HepG2 (cell line): Measurements from ENCODE around the gene POU2F2. TPM values are rescaled to one million over a fixed set of nuclear protein-coding genes. Genes with fewer than 3 reads are reported as not detected.

Experiments
- BCL6 ChIP-seq: IDR thresholded peaks from 2 replicates; pipeline ENCODE4 v1.6.1; 2016; ENCODE audit warnings: missing genetic modification reagents, missing compliant biosample characterization
- BRD4 ChIP-seq: sonication (generic); formaldehyde crosslinking; IDR thresholded peaks from 2 replicates; pipeline ENCODE4 v1.4.0; 2020; ENCODE audit warnings: missing genetic modification reagents
- CERS6 ChIP-seq: sonication (generic); formaldehyde crosslinking; IDR thresholded peaks from 2 replicates; pipeline ENCODE4 v1.5.0; 2020; ENCODE audit warnings: missing genetic modification reagents
- CREB1 ChIP-seq, 2 experiments: fragments of 450-650 bp in 1 of 2; IDR thresholded peaks; 2 replicates each; pipeline ENCODE4 v1.6.1; 2016 to 2017; ENCODE audit warnings: control low read depth in 1 of 2, mild to moderate bottlenecking in 1 of 2, missing compliant biosample characterization in 1 of 2, missing genetic modification characterization in 1 of 2
- JARID2 ChIP-seq: sonication (generic); formaldehyde crosslinking; IDR thresholded peaks from 2 replicates; pipeline ENCODE4 v1.8.1; 2023; ENCODE audit warnings: missing genetic modification reagents, inconsistent platforms; ENCODE audit not compliant: insufficient replicate concordance
- SP4 ChIP-seq: sonication (generic); formaldehyde crosslinking; IDR thresholded peaks from 2 replicates; pipeline ENCODE4 v1.8.1; 2023; ENCODE audit warnings: mild to moderate bottlenecking, missing genetic modification reagents
- TFE3 ChIP-seq: IDR thresholded peaks from 2 replicates; pipeline ENCODE4 v1.6.1; 2016
- YEATS4 ChIP-seq: sonication (generic); formaldehyde crosslinking; IDR thresholded peaks from 2 replicates; pipeline ENCODE4 v1.4.0; 2020; ENCODE audit warnings: missing genetic modification reagents, borderline replicate concordance
- ZBTB4 ChIP-seq: sonication (generic); formaldehyde crosslinking; IDR thresholded peaks from 2 replicates; pipeline ENCODE4 v1.4.0; 2020; ENCODE audit warnings: missing genetic modification reagents, mild to moderate bottlenecking, borderline replicate concordance
- ZBTB44 ChIP-seq: sonication (generic); formaldehyde crosslinking; IDR thresholded peaks from 2 replicates; pipeline ENCODE4 v1.4.0; 2020; ENCODE audit warnings: missing genetic modification reagents
- ZKSCAN8 ChIP-seq: IDR thresholded peaks from 2 replicates; pipeline ENCODE4 v1.6.1; 2016; ENCODE audit warnings: borderline replicate concordance, missing genetic modification reagents, missing compliant biosample characterization
- ZNF281 ChIP-seq: sonication (generic); formaldehyde crosslinking; IDR thresholded peaks from 2 replicates; pipeline ENCODE4 v1.4.0; 2020; ENCODE audit warnings: missing genetic modification reagents, borderline replicate concordance
- ZNF317 ChIP-seq: sonication (generic); formaldehyde crosslinking; IDR thresholded peaks from 2 replicates; pipeline ENCODE4 v1.5.0; 2020; ENCODE audit warnings: mild to moderate bottlenecking, missing genetic modification reagents
- ZNF776 ChIP-seq: sonication (generic); formaldehyde crosslinking; IDR thresholded peaks from 2 replicates; pipeline ENCODE4 v1.4.0; 2020; ENCODE audit warnings: mild to moderate bottlenecking, missing genetic modification reagents
- ZNF878 ChIP-seq: sonication (generic); formaldehyde crosslinking; IDR thresholded peaks from 2 replicates; pipeline ENCODE4 v1.8.1; 2023; ENCODE audit warnings: mild to moderate bottlenecking, missing genetic modification reagents, moderate library complexity
- ZSCAN22 ChIP-seq: sonication (generic); formaldehyde crosslinking; IDR thresholded peaks from 2 replicates; pipeline ENCODE4 v1.4.0; 2020; ENCODE audit warnings: mild to moderate bottlenecking, missing genetic modification reagents
- polyA plus RNA-seq, 8 experiments: library from polyadenylated mRNA; depleted of rRNA in 3 of 8; stranded (reverse) in 7 of 8; unstranded in 1 of 8; fragments of >200 nt; fragmentation: Illumina TruSeq in 4 of 8; extraction: Trizol in 4 of 8; gene quantifications; 2 replicates each; pipeline versions ENCODE4 v1.2.1 to v1.2.3, GENCODE V29; 2011 to 2016; ENCODE audit warnings: low read depth in 4 of 8, missing spikeins in 1 of 8, mixed read lengths in 1 of 8; ENCODE audit not compliant: insufficient read depth in 1 of 8
- total RNA-seq, 5 experiments: library from RNA; depleted of rRNA; stranded (reverse); fragments of >200 nt; fragmentation: Illumina TruSeq; extraction: Trizol; gene quantifications; 2 replicates each; pipeline ENCODE4 v1.2.3, GENCODE V29; 2016; ENCODE audit warnings: low read depth in 1 of 5

Gene POU2F2
- total and polyA plus RNA-seq, 2 of the 13 experiments (the other 11 are each of a cell fraction or from before 2014, with no cell fraction given), result 0.09 to 0.17 TPM

GRCh38 chr19:42075616-42076379, 56.4 kb downstream of the POU2F2 start, which contains the start of gene ZNF574 (continued):
- TF ChIP-seq BRD4 (CRISPR knock-in tag) (peak; percentile 75; the same call in 1 of the 2 replicates), YEATS4 (CRISPR knock-in tag) (peak; percentile 90), ZNF281 (CRISPR knock-in tag) (peak; percentile 12; the same call in 1 of the 2 replicates), TFE3 (CRISPR knock-in tag) (no peak), CREB1 (IDR thresholded peaks at IDR 0.05) (peak; percentile 79), CREB1 (CRISPR knock-in tag; IDR thresholded peaks at IDR 0.05) (peak; percentile 93), ZBTB44 (CRISPR knock-in tag) (no peak), JARID2 (CRISPR knock-in tag) (no peak), ZSCAN22 (peak; percentile 34), SP4 (CRISPR knock-in tag) (peak; percentile 47; the same call in 1 of the 2 replicates), ZKSCAN8 (no peak), ZNF776 (peak; percentile 73; the same call in 1 of the 2 replicates), ZNF317 (CRISPR knock-in tag) (peak; percentile 58; the same call in 1 of the 2 replicates), CERS6 (CRISPR knock-in tag) (no peak), ZBTB4 (CRISPR knock-in tag) (no peak), ZNF878 (CRISPR knock-in tag) (0 out of 2 replicates have a peak, but pooled peaks have one; percentile 33), BCL6 (CRISPR knock-in tag) (no peak)
